Neural crest cell (in vitro differentiated cells): ENCODE data around the gene KRT77. TPM values are rescaled to one million over a fixed set of nuclear protein-coding genes. Genes with fewer than 3 reads are reported as not detected.

ENCODE experiments used
- DNase-seq: peaks from one replicate; pipeline ENCODE4 v3.0.0; 2021; ENCODE audit warnings: low read depth, mixed read lengths, low spot score
- H3K27ac Mint-ChIP-seq: one replicate; pipeline ENCODE4 v1.8.0; 2021; ENCODE audit warnings: mild to moderate bottlenecking, mixed read lengths; ENCODE audit not compliant: unreplicated experiment
- H3K27me3 Mint-ChIP-seq: 2 replicates; pipeline ENCODE4 v1.8.0; 2021; ENCODE audit warnings: low read depth, mild to moderate bottlenecking, mixed read lengths
- H3K36me3 Mint-ChIP-seq: 2 replicates; pipeline ENCODE4 v1.8.0; 2021; ENCODE audit warnings: low read depth, mild to moderate bottlenecking, mixed read lengths
- H3K4me1 Mint-ChIP-seq: 2 replicates; pipeline ENCODE4 v1.8.0; 2021; ENCODE audit warnings: mixed read lengths
- H3K4me3 Mint-ChIP-seq: one replicate; pipeline ENCODE4 v1.8.0; 2021; ENCODE audit warnings: mild to moderate bottlenecking, mixed read lengths
- H3K9me3 Mint-ChIP-seq: 2 replicates; pipeline ENCODE4 v1.8.0; 2021; ENCODE audit warnings: mixed read lengths
- total RNA-seq: library from RNA; stranded (reverse); gene quantifications from 2 replicates; pipeline ENCODE4 v1.2.1, GENCODE V29; 2021
- TF ChIP-seq, protein P1 (sequence below): fragments of 200-600 bp; sonication (generic); conservative IDR thresholded peaks from 2 replicates; pipeline ENCODE4 v1.5.0; 2021; ENCODE audit warnings: antibody characterized with exemption, mild to moderate bottlenecking

The KRT77 gene
- total RNA-seq, 1 donor from 2014 or later, result not detected

- Mint-ChIP-seq H3K9me3 (no peaks in the 10 kb centered on the region), H3K4me1 (no peaks in the 10 kb centered on the region), H3K27me3 (peaks cover 39% of the 10 kb centered on the region), H3K36me3 (no peaks in the 10 kb centered on the region), H3K4me3 (no peak overlapping the region), H3K27ac (no peak overlapping the region)
- TF ChIP-seq, protein P1, sequence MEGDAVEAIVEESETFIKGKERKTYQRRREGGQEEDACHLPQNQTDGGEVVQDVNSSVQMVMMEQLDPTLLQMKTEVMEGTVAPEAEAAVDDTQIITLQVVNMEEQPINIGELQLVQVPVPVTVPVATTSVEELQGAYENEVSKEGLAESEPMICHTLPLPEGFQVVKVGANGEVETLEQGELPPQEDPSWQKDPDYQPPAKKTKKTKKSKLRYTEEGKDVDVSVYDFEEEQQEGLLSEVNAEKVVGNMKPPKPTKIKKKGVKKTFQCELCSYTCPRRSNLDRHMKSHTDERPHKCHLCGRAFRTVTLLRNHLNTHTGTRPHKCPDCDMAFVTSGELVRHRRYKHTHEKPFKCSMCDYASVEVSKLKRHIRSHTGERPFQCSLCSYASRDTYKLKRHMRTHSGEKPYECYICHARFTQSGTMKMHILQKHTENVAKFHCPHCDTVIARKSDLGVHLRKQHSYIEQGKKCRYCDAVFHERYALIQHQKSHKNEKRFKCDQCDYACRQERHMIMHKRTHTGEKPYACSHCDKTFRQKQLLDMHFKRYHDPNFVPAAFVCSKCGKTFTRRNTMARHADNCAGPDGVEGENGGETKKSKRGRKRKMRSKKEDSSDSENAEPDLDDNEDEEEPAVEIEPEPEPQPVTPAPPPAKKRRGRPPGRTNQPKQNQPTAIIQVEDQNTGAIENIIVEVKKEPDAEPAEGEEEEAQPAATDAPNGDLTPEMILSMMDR, result no peak
- DNase-seq, result no peak
Measured at GRCh38 chr12:52722680-52723079, 19.4 kb upstream of the KRT77 start.

GRCh38 chr12:52721838-52722470 lies 18.6 kb upstream of the KRT77 start:
- Mint-ChIP-seq H3K4me3 (no peak overlapping the region), H3K36me3 (no peaks in the 10 kb centered on the region), H3K27me3 (peaks cover 36% of the 10 kb centered on the region), H3K4me1 (no peaks in the 10 kb centered on the region), H3K27ac (no peak overlapping the region), H3K9me3 (no peaks in the 10 kb centered on the region)
- DNase-seq, result no peak
- TF ChIP-seq, protein P1, result no peak

DNA sequence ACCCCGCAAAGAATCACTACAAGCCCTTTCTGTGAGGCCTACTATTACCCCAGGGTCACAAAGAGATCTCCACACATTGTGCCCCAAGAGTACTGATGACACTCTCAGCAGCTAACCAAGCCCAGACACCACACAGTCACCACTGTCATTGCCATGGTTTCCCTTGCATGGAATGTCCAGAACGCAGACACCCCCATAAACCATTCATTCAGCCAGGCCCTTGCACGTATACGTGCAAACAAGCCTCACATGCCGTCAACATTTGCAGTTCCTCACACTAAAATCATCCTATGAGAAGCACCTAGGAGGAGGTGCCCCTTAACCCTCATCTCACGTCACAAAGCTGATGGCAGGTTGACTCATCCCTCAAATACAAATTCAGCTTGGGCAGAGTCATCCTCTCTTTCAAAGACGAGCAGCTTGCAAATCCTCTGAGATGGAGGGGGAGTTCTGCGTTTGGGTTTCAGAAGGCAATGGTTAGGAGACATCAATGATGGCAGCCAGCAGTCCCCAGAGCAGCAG lies 17.1 kb upstream of the KRT77 start:
- Mint-ChIP-seq H3K36me3 (no peaks in the 10 kb centered on the region), H3K9me3 (no peaks in the 10 kb centered on the region), H3K27me3 (peaks cover 39% of the 10 kb centered on the region), H3K4me1 (no peaks in the 10 kb centered on the region), H3K4me3 (no peak overlapping the region), H3K27ac (peak overlapping the region; percentile 16)
- TF ChIP-seq, protein P1, result no peak
- no peak for DNase-seq

GRCh38 chr12:52716061-52716460 lies 12.7 kb upstream of the KRT77 start:
- Mint-ChIP-seq H3K27me3 (peaks cover 57% of the 10 kb centered on the region), H3K36me3 (no peaks in the 10 kb centered on the region), H3K27ac (no peak overlapping the region), H3K4me3 (no peak overlapping the region), H3K9me3 (no peaks in the 10 kb centered on the region), H3K4me1 (peaks cover 12% of the 10 kb centered on the region)
- TF ChIP-seq, protein P1, result no peak
- no peak for DNase-seq

DNA sequence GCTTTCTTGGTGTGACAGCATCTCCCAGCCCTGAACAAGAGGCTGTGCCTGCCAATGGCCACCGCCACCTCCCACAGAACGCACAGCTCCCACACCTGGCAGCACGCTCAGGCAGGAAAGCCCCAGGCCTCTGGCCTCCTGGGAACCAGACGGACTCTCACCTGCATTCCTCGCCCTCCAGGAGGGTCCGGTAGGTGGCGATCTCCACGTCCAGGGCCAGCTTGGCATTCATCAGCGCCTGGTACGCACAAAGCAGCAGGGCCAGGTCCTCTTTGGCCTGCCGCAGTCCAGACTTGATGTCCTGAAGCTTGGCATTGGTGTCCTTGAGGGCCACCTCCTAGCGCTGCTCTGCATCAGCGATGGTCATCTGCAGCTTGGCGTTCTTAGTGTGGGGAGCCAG lies 12.1 kb upstream of the KRT77 start:
- no peak for DNase-seq
- Mint-ChIP-seq H3K4me3 (peak overlapping the region; percentile 74), H3K9me3 (no peaks in the 10 kb centered on the region), H3K27me3 (peaks cover 56% of the 10 kb centered on the region), H3K36me3 (no peaks in the 10 kb centered on the region), H3K4me1 (peaks cover 12% of the 10 kb centered on the region), H3K27ac (no peak overlapping the region)
- TF ChIP-seq, protein P1, result peak; percentile 24
